Measurements from ENCODE around the gene CNPY4.

GRCh38 chr7:100077205-100077604 lies 42.2 kb upstream of the CNPY4 start:
- TF ChIP-seq EZH2 (IDR thresholded peaks at IDR 0.05; ENCODE audit: borderline replicate concordance, insufficient read depth, low read depth, low read length, poor library complexity, severe bottlenecking): no peak
- TF ChIP-seq CTCF (IDR thresholded peaks at IDR 0.05): no peak

Data from B cell (primary cell).